GM18520 (cell line): Measurements from ENCODE around the gene SLC9A9.

Experiments
- ATAC-seq: cut with Tn5 transposase; IDR thresholded peaks from one replicate; pipeline ENCODE4 v1.9.1; 2021; ENCODE audit not compliant: unreplicated experiment

Gene SLC9A9

DNA sequence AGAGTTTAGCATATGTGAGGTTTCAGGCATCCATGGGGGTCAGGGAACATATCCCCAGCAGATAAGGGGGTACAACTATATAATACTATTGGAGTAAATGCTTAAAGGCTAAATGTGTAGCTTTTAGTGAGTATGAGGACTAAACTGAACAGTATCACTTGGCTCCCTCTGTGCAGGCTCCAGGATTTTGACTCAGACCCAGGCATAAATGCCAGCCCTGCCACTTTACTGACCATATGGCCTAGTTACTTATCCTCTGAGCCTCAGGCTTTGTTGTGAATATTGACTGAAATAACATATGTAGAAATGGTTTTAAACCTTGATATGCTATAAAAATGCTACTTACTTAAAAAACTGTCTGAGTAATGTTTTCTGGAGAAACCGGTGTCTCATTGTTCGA lies 577.1 kb downstream of the SLC9A9 start:
- no peak for ATAC-seq

- no peak for ATAC-seq
Measured at GRCh38 chr3:143269741-143270140, 578.5 kb downstream of the SLC9A9 start.

GRCh38 chr3:143267989-143268388 lies 580.3 kb downstream of the SLC9A9 start:
- no peak for ATAC-seq

DNA sequence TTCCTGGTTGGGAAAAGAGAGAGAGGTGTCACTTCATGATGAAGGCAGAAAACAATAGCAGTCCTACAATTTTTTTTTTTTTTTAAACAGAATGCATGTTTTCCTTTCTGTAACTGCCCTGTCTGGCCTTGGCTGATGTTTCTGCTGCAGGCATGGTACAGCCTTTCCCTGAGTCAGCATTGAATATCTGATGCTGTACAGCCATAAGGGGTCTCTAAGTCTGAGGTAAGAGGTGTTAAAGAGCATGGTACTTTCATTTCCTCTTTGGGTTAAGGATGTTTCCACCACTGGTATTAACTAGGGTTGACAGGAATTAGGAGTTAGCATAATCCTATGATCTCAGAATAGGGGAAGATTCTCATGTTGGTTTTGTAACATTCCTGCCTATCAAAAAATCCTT lies 581.3 kb downstream of the SLC9A9 start:
- peak; percentile 70 for ATAC-seq

GRCh38 chr3:143266511-143266910 lies 581.8 kb downstream of the SLC9A9 start:
- no peak for ATAC-seq

DNA sequence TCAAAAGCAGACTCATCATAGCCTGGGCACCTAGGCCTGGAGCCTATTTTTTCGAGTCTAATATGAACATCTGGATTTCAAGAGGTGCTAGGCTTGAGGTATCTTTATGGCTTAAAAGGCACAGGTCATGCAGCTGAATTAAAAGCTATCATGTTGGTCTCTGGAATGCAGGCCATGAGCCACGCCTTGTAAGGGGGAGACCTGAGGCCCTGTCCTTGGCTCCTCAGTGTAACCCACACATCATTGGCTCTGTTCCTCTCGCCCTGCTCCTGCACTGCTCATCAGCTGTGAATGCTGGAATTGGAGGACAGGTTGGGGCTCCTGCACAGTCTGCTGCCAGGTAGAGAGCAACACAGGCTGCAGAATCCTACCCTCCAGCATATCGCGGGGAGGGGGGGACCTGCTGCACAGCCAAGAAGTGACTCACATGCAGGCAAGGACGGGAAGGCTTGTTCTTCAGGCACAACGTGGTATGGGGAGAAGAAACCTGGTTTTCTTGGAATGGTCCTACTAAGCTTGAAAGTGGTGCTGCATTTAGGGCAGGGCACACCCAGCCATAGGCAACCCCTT lies 582.7 kb downstream of the SLC9A9 start:
- ATAC-seq: no peak

GRCh38 chr3:143263852-143264513 lies 584.3 kb downstream of the SLC9A9 start:
- ATAC-seq: no peak

GRCh38 chr3:143261848-143262247 lies 586.4 kb downstream of the SLC9A9 start:
- no peak for ATAC-seq

GRCh38 chr3:143258692-143259091 lies 589.6 kb downstream of the SLC9A9 start:
- ATAC-seq: no peak

- no peak for ATAC-seq
Measured at GRCh38 chr3:143256416-143256815, 591.9 kb downstream of the SLC9A9 start.

- ATAC-seq: no peak
Measured at GRCh38 chr3:143255739-143256138, 592.5 kb downstream of the SLC9A9 start.

- ATAC-seq: no peak
Measured at GRCh38 chr3:143252931-143253330, 595.3 kb downstream of the SLC9A9 start.

GRCh38 chr3:143249014-143249413 lies 599.3 kb downstream of the SLC9A9 start:
- no peak for ATAC-seq

DNA sequence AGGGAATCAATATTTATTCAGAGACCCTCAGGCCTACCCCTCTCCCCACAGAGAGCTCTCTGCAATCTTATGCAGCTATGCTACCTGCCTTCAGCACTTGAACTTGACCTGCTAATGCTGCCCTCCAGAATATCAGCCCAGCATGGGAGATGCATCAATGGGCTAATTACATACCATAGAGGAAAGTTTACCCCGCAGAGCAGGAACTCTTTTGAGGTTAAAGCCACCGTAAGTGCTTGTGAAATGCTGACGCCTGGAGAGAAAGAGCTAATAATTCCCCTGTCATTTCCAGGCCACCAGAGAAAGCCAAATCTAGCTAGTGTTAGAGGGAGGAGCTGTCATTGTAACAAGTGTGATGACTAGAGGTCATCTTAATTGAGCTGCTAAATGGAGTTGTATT lies 601.2 kb downstream of the SLC9A9 start:
- no peak for ATAC-seq

DNA sequence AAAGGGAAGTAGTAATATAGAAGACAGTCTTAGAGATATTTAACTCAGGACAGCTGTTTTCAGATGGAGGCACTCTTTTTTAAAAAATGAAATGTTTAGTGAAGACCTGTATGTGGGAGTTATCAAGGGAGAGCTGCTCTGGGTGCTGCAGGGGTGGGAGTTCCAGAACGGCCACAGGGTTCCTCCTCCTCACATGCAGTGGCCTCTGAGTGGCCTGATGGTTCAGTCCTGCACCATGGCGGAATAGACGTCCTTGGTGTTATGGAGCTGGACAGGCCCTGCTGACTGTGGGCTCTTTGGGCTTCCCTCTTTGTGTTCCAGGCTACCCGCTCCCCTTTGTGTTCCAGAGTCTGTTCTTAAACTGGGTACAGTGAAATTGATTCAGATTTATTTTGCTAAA lies 602.6 kb downstream of the SLC9A9 start:
- ATAC-seq: no peak

GRCh38 chr3:143244516-143245063 lies 603.7 kb downstream of the SLC9A9 start:
- ATAC-seq: no peak

DNA sequence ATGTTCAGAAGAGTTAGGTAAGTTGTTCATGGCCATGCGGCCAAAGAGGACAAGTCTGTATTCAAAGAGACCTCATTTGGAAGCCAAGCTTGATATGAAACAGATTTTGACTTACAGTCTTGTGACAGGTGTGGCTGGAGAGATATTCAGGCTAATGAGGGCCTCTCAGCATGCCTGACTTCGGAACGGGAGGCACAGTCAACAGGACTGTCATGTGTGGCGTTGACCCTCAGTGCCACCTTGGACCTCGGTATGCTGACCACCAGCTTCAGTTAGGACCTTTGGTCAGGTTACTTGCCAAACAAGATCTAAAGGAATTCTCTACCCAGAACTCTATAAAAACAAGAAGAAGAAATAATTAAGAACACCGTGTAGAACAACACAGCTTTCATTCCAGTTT lies 604.6 kb downstream of the SLC9A9 start:
- ATAC-seq: no peak

DNA sequence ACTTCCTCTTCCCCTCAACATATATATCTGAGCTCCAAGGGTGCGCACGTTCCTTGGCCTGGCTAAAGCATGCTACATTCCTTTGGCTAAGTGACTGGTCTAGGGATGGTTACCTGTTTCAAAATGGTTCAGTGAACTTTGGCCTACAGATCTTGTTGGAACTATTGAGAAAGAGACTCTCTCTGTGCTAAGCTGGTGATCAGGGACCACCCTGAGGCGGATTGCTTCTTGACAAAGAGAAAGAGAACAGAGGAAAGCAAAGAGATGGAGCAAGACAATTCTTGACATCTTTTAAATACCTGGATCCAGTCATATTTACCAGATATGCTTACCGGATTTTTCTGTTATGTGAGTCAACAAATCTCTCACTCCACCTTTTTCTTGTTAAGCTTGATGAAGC lies 605.6 kb downstream of the SLC9A9 start:
- no peak for ATAC-seq

DNA sequence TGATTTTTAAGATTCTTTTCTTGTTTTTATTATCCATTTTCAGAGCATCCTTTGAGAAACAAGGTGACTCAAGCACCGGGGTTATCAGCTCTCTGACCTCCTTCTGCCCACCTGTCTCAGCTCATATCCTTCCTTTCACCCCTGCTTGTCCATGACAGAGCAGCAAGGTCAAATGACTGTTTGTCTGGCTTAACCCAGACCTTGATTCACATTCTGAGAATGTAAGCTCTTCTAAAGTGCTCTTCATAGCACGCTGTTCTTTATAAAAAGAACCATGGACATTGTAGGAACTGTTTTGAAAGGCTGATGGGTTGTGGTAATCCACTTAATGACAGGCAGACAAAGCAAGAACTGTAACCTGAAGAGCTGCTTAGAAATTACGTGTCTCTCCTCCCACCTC lies 606.2 kb downstream of the SLC9A9 start:
- no peak for ATAC-seq

DNA sequence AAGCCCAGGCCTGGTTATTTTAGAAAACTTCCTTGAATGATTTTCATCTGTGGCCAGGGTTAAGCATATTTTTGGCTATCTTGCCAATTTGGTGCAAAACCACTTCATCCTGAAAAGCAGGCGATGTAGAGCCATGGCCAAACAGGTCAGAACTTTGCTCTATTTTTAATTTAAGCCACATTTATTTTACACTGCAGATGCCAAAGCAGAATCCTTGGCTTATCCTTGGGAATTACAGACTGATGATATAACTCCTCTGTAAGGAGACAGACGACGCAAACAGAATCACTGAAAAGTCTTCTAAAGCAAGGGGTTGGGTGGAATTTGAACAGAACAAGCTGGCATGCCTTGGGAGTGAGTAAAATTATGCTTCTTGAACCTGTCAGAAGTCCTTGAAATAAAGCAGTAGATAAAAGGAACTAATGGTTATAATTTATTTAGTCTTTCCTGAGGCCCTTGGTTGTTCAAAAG lies 606.8 kb downstream of the SLC9A9 start:
- no peak for ATAC-seq

DNA sequence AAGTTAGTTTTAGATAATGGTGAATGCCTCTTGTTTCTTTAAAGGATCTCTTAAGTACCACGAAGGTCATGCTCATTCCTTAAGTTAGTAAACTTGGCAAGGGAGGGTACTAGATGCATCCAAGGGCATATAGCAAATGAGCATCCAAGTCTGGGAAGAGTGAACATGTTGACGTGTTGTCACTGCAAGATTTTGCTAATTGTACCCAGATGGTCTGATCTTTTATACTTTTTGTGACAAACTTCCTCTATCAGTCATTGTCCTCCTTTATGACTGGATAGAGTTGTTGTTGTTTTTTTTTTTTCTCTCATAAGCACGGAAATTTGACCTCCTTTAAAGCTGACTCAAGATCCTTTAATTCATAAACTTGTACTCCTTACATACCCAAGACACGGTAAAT lies 607.4 kb downstream of the SLC9A9 start:
- ATAC-seq: no peak

GRCh38 chr3:143239031-143239430 lies 609.2 kb downstream of the SLC9A9 start:
- no peak for ATAC-seq
